Cardiac septum (tissue), 1 donor: ENCODE measurements around the gene MRM3. TPM values are rescaled to one million over a fixed set of nuclear protein-coding genes. Genes with fewer than 3 reads are reported as not detected.
"Not testable (repeated sequence)": the region's sequence is repeated elsewhere in the genome, so short reads cannot be mapped to it uniquely, and the experiment has no call there.

Experiments used
- DNase-seq: peaks from one replicate; pipeline ENCODE4 v3.0.0-alpha.2; 2020; ENCODE audit warnings: low spot score
- intact Hi-C: fragments of 100-400 bp; cut with DNase I; formaldehyde crosslinking; loops from one replicate; pipeline ENCODE4 v1.14.0; 2022
- total RNA-seq: library from RNA; stranded (reverse); fragmentation: NEBNext Ultra II Directional; extraction: Animal tissue kit (Norgen Biotek cat#: 25700); gene quantifications from one replicate; pipeline ENCODE4 v1.2.1, GENCODE V29; 2021
- donor health status: DM: no; HTN: no; CAD: no.

MRM3 gene
- total RNA-seq, 1 donor from 2014 or later = 15.9 TPM

GRCh38 chr17:791829-792228 is 9.7 kb downstream of the MRM3 start:
- no peak for DNase-seq
- intact Hi-C loops = loop anchor here (5.0 kb wide), 1 partner anchor 265 kb away; no protein-coding TSS in a partner anchor

GRCh38 chr17:792277-792676 is 10.1 kb downstream of the MRM3 start:
- intact Hi-C loops = loop anchor here (5.0 kb wide), 1 partner anchor 265 kb away; no protein-coding TSS in a partner anchor
- DNase-seq = no peak

GRCh38 chr17:794876-795275 is 12.7 kb downstream of the MRM3 start:
- intact Hi-C loops = loop anchor here (1.0 to 5.0 kb wide), 3 partner anchors 82 to 262 kb away; no protein-coding TSS in a partner anchor
- DNase-seq = peak; percentile 88

DNA sequence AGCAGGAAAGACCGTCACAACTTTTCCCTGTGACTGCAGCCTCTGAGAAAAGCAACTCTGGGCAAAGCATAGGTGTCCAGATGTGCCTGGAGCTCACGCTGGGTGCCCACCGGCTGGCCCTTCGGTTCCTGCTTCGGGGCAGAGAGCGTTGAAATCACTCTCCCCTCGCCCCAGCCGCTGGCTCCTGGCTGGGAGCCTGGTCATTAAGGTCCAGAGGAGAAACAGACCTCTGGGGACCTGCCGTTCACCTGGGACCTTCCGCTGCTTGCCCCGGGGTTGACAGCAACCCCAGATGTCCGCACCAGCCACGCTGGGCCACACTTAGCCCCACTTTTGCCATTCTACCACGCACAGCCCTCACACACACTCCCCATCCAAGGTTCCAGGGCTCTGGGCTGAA is 13.1 kb downstream of the MRM3 start:
- no peak for DNase-seq
- intact Hi-C loops = loop anchor here (1.0 to 5.0 kb wide), 2 partner anchors 82 to 186 kb away; no protein-coding TSS in a partner anchor

- intact Hi-C loops = loop anchor here (1.0 to 5.0 kb wide), 2 partner anchors 82 to 186 kb away; no protein-coding TSS in a partner anchor
- no peak for DNase-seq
Measured at GRCh38 chr17:795721-796120, 13.6 kb downstream of the MRM3 start.

GRCh38 chr17:796609-797008 is 14.5 kb downstream of the MRM3 start:
- intact Hi-C loops = loop anchor here (5.0 kb wide), 1 partner anchor 81 kb away; no protein-coding TSS in a partner anchor

GRCh38 chr17:797236-797840 is 15.2 kb downstream of the MRM3 start:
- intact Hi-C loops = loop anchor here (5.0 kb wide), 1 partner anchor 80 kb away; no protein-coding TSS in a partner anchor
- no peak for DNase-seq

More at GRCh38 chr17:796609-797008, 14.5 kb downstream of the MRM3 start:
- DNase-seq = no peak

DNA sequence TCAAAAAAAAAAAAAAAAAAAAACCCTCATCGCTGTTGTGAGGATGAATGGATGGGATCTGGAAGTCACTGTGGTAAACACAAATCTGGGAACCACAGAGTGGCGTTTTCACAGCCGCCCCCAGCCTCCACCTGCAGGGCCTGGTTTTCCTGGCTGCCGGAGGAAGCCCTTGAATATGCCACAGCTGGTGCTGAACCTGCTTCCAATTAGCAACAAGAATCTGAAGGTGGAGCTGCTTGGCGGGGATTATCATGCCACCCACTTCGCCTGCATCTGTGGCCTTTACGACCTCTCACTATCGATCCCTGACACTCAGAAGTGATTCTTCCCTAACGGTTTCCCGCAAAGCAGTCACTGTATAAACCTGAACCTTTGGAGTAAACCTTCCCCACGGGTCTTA is 16.1 kb downstream of the MRM3 start:
- intact Hi-C loops = loop anchor here (5.0 kb wide), 1 partner anchor 79 kb away; no protein-coding TSS in a partner anchor
- DNase-seq = no peak

DNA sequence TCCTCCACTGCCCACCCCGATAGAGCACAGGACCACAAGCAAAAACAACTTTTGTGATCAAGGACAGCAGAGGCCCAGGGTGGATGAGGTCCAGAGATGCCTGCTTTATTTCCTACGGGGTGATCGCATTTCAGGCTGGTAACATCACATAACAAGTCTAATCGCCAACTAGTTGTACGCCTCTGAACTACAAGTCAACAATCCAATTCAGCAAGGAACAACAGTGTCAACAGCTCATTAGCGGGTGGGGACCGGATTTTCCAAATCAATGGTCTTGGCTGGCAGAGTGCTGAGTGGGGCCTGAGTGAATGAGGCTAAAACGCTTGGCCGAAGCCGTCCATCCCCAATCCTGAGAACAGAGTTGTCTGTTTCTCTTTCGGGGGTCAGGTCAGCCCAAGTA is 17.1 kb downstream of the MRM3 start:
- intact Hi-C loops = loop anchor here (5.0 kb wide), 1 partner anchor 78 kb away; no protein-coding TSS in a partner anchor
- no peak for DNase-seq

GRCh38 chr17:800446-801242 is 18.5 kb downstream of the MRM3 start:
- no peak for DNase-seq
- intact Hi-C loops = no loop called here

DNA sequence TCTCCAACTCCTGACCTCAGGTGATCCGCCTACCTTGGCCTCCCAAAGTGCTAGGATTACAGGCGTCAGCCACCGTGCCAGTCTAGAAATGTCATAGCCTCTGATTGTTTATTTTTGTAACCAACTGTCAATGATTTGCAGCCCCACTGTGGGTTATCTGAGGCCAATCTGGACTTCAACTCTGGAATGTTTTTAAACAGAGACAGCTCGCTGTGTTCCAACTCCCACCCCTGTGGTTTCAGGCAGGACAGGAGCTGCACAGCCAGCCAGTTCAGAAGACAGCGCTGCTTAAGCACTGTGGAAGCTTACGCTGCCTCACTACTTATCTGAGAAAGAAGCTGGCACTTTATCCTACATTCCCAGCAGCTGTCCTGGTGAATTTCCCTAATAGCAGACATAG is 19.5 kb downstream of the MRM3 start:
- DNase-seq = no peak
- intact Hi-C loops = no loop called here

DNA sequence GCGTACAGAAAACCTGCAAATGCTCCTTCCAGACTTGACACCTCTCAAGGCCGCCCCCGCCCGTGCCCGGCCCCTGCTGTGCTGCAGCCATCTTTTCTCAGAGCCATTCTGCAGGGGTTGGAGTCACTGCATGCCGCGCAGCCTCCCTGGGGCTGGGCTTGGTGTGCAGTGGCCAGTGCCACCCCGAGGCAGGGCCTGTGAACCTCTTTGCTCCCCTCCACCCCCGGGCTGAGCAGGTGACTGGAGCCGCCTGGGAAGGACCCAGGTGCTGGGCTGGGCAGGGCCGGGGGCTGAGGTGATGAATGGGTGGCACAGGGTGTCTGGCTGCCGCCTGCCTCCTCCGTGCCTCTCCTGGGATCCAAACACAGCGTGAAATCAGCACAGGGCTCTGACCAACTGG is 20.3 kb downstream of the MRM3 start:
- intact Hi-C loops = no loop called here
- no peak for DNase-seq

- DNase-seq = no peak
Measured at GRCh38 chr17:802901-803881, 21.0 kb downstream of the MRM3 start.

DNA sequence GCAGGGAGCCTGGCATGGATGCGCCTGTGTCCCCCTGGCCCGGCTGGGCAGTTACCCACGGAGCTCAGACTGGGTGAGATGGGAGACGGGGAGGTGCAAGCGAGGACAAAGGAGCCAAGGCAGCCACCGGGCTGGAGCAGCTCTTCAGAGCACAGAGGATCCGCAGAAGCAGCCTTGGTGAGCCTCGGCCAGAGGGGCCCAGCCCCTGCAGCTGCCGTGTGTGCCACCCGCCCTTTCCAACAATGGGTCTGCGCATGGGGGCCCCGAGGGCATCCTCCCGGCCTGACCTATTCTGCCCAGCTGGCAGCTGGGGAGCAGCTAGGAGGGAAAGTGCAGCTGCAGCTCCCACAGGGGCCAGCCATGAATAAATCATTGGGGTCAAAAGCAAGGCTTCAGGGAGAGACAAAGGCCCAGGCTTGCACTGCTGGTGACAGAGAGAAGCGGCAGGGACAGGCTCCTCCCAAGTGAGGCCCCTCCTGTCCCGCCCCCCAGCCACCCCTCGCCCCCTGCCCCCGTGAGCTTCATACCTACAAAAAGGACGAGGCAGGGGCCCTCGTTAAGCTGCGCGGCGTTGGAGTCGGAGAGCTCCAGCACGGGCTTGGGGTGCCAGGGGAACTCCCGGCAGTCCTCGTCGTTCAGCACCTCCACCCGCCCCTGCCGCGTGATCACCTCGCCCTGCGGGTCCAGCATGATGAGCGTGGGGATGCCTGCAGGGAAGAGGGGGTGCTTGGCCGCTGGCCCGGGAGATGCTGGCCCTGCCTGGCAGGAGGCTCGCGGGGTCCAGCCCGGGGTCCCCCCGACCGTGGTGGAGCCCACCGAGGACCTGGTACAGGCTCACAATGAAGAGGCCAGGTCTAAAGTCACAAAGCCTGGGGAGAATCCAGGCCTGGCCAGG is 22.6 kb downstream of the MRM3 start:
- intact Hi-C loops = no loop called here
- no peak for DNase-seq

More at GRCh38 chr17:802901-803881, 21.0 kb downstream of the MRM3 start:
- intact Hi-C loops = no loop called here

DNA sequence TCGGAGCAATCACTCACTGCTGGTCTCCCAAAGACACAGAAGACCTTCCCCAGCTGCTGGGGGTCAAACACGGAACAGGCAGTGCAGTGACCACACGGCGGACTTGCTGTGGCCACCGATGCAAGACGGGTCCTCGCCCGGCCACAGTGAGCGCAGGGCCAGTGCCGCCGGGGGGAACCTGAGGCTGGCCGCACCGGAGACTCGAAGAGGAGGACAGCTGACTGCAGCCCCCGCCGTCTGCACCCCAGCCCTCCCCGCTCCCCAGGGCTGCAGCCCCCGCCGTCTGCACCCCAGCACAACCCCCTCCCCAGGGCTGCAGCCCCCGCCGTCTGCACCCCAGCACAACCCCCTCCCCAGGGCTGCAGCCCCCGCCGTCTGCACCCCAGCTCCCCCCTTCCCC is 23.7 kb downstream of the MRM3 start:
- DNase-seq, intact Hi-C loops: not testable (repeated sequence)

DNA sequence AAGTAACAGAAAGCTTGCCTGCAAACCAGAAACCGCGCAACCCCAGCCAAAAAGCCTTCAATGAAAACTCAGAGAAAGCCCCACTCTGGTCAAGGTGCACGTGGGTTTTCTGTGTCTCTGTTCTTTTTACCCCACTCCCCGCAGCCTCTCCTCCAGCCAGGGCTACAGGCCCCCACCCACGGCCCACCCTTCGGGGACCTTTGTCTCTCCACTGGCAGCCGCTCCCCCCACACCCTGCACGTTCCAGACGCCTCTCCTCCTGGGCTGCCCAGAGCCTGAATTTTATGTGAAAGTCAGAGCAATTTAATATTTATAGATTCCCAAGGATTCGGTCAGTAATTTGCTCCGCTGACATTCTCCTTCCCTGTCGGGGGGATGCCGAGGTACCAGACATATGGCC is 24.2 kb downstream of the MRM3 start:
- intact Hi-C loops = no loop called here
- no peak for DNase-seq

- no peak for DNase-seq
- intact Hi-C loops = no loop called here
Measured at GRCh38 chr17:806781-807522, 24.8 kb downstream of the MRM3 start.
